ENCODE results near the gene PHLDA3.

Gene PHLDA3

GRCh38 chr1:201426479-201427310 lies 42.3 kb downstream of the PHLDA3 start:
- no peak for DNase-seq

- DNase-seq: no peak
Observed at GRCh38 chr1:201424146-201424545, 44.8 kb downstream of the PHLDA3 start.

GRCh38 chr1:201423655-201424054 lies 45.3 kb downstream of the PHLDA3 start:
- DNase-seq: no peak

GRCh38 chr1:201422436-201423030 lies 46.5 kb downstream of the PHLDA3 start:
- peak in 1 of 2 experiments; percentile 19 for DNase-seq

- DNase-seq: no peak
Observed at GRCh38 chr1:201422026-201422425, 47.0 kb downstream of the PHLDA3 start.

- no peak for DNase-seq
Observed at GRCh38 chr1:201421041-201421440, 47.9 kb downstream of the PHLDA3 start.

GRCh38 chr1:201420608-201421002 lies 48.4 kb downstream of the PHLDA3 start:
- DNase-seq: no peak

- DNase-seq: no peak
Observed at GRCh38 chr1:201419746-201420607, 49.0 kb downstream of the PHLDA3 start.

- DNase-seq: no peak
Observed at GRCh38 chr1:201419256-201419655, 49.7 kb downstream of the PHLDA3 start.

GRCh38 chr1:201418461-201418860 lies 50.5 kb downstream of the PHLDA3 start:
- DNase-seq: no peak
